Globus pallidus (tissue), 1 donor: ENCODE data around the gene KCNQ5.

Source experiments
- DNase-seq: peaks from one replicate; pipeline ENCODE4 v3.0.0-alpha.2; 2015; ENCODE audit warnings: low spot score

The KCNQ5 gene

GRCh38 chr6:72911463-72912155, 289.7 kb downstream of the KCNQ5 start:
- DNase-seq, result no peak

- DNase-seq, result no peak
Observed at GRCh38 chr6:72913797-72914196, 291.9 kb downstream of the KCNQ5 start.

GRCh38 chr6:72916298-72916697, 294.4 kb downstream of the KCNQ5 start:
- no peak for DNase-seq

- no peak for DNase-seq
Observed at GRCh38 chr6:72916906-72917305, 295.0 kb downstream of the KCNQ5 start.

GRCh38 chr6:72922401-72922800, 300.5 kb downstream of the KCNQ5 start:
- DNase-seq, result no peak

- no peak for DNase-seq
Observed at GRCh38 chr6:72925136-72925535, 303.3 kb downstream of the KCNQ5 start.

GRCh38 chr6:72930556-72931132, 308.8 kb downstream of the KCNQ5 start:
- no peak for DNase-seq

GRCh38 chr6:72931325-72931887, 309.5 kb downstream of the KCNQ5 start:
- DNase-seq, result no peak

- no peak for DNase-seq
Observed at GRCh38 chr6:72933233-72933632, 311.4 kb downstream of the KCNQ5 start.

GRCh38 chr6:72936766-72937559, 315.1 kb downstream of the KCNQ5 start:
- no peak for DNase-seq

GRCh38 chr6:72938104-72938503, 316.2 kb downstream of the KCNQ5 start:
- no peak for DNase-seq

- no peak for DNase-seq
Observed at GRCh38 chr6:72939004-72939403, 317.1 kb downstream of the KCNQ5 start.

GRCh38 chr6:72940265-72940664, 318.4 kb downstream of the KCNQ5 start:
- no peak for DNase-seq

- no peak for DNase-seq
Observed at GRCh38 chr6:72941263-72941662, 319.4 kb downstream of the KCNQ5 start.

- DNase-seq, result no peak
Observed at GRCh38 chr6:72941751-72942150, 319.9 kb downstream of the KCNQ5 start.

- no peak for DNase-seq
Observed at GRCh38 chr6:72943699-72944098, 321.8 kb downstream of the KCNQ5 start.

GRCh38 chr6:72944660-72945059, 322.8 kb downstream of the KCNQ5 start:
- no peak for DNase-seq

GRCh38 chr6:72946774-72947173, 324.9 kb downstream of the KCNQ5 start:
- no peak for DNase-seq

- no peak for DNase-seq
Observed at GRCh38 chr6:72947534-72947933, 325.7 kb downstream of the KCNQ5 start.

- DNase-seq, result no peak
Observed at GRCh38 chr6:72948153-72948552, 326.3 kb downstream of the KCNQ5 start.

GRCh38 chr6:72950114-72950860, 328.4 kb downstream of the KCNQ5 start:
- DNase-seq, result no peak
